Measurements from ENCODE around the gene CYTH1. TPM values are rescaled to one million over a fixed set of nuclear protein-coding genes. Genes with fewer than 3 reads are reported as not detected.

CYTH1 gene
- polyA plus RNA-seq, 1 of the 3 experiments (the other 2 are of a cell fraction), result 23.8 TPM

GRCh38 chr17:78708510-78708973 lies 73.5 kb downstream of the CYTH1 start:
- Histone ChIP-seq H3K4me1 (ENCODE audit: control insufficient read depth in 1 of 2, insufficient read depth in 2 of 2, low read depth in 1 of 2, low read length in 1 of 2) (peaks cover 9 to 66% of the 10 kb centered on the region in 2 experiments), H3K27me3 (ENCODE audit: insufficient read depth) (no peaks in the 10 kb centered on the region), H2AFZ (ENCODE audit: low read depth) (no peak overlapping the region), H3K9me3 (no peaks in the 10 kb centered on the region), H4K20me1 (ENCODE audit: insufficient read depth) (no peaks in the 10 kb centered on the region), H3K4me3 (ENCODE audit: low read depth in 2 of 2, low read length in 1 of 2) (no peak overlapping the region), H3K4me2 (no peak overlapping the region), H3K9me2 (no peaks in the 10 kb centered on the region), H3K36me3 (replicated peaks in 1 of 2; ENCODE audit: control insufficient read depth in 1 of 2, insufficient read depth in 2 of 2, low read length in 1 of 2) (peaks cover 12 to 13% of the 10 kb centered on the region in 2 experiments), H3K9ac (no peak overlapping the region), H3F3A (replicated peaks; ENCODE audit: insufficient read depth) (peaks cover 11% of the 10 kb centered on the region), H3K79me2 (ENCODE audit: insufficient read depth) (peaks cover 21% of the 10 kb centered on the region), H3K27ac (ENCODE audit: low read depth in 2 of 2, low read length in 1 of 2) (peak overlapping the region in 1 of 2 experiments; percentile 83; a peak in 2 of 4 replicates)
- ChIA-PET CTCF (interaction anchor here (0.7 to 9.0 kb wide), 77 partner anchors 9 to 458 kb away, joined by 3 to 351 read pairs (median 4); partner anchors contain the start of gene USP36), POLR2A (interaction anchor here (0.7 to 1.2 kb wide), 3 partner anchors 8 to 211 kb away, joined by 3 to 6 read pairs (median 3); no protein-coding TSS in a partner anchor)
- DNase-seq, result peak; percentile 86
- WGBS (ENCODE audit: low lambda C conversion rate), result 6% methylated on average over 6 of the region's 6 CpGs
- TF ChIP-seq EZH2phosphoT487 (IDR thresholded peaks at IDR 0.05; ENCODE audit: borderline replicate concordance, low read depth) (no peak), RFX5 (IDR thresholded peaks at IDR 0.05; ENCODE audit: low read length) (no peak), POLR2AphosphoS5 (IDR thresholded peaks at IDR 0.05; ENCODE audit: low read depth, low read length) (no peak), RAD21 (IDR thresholded peaks at IDR 0.05; ENCODE audit: low read length) (peak; percentile 100), SIN3A (IDR thresholded peaks at IDR 0.05; ENCODE audit: borderline replicate concordance, low read depth, low read length) (0 out of 2 replicates have a peak, but pooled peaks have one; percentile 27), GATA2 (CRISPR knock-in tag; IDR thresholded peaks at IDR 0.05) (0 out of 2 replicates have a peak, but pooled peaks have one; percentile 25), RXRA (IDR thresholded peaks at IDR 0.05; ENCODE audit: borderline replicate concordance, low read depth) (no peak), TCF12 (IDR thresholded peaks at IDR 0.05) (no peak), MXI1 (IDR thresholded peaks at IDR 0.05; ENCODE audit: low read depth, low read length) (peak; percentile 43; the same call in 1 of the 2 replicates), RCOR1 (IDR thresholded peaks at IDR 0.05; ENCODE audit: low read length) (peak; percentile 67; the same call in 1 of the 2 replicates), GABPA (IDR thresholded peaks at IDR 0.05; ENCODE audit: low read depth) (no peak), ELF1 (IDR thresholded peaks at IDR 0.05) (no peak), SMC3 (IDR thresholded peaks at IDR 0.05; ENCODE audit: low read depth, low read length) (peak; percentile 99), CTCF (IDR thresholded peaks at IDR 0.05) (peak; percentile 99), CHD2 (IDR thresholded peaks at IDR 0.05; ENCODE audit: low read length, partially characterized antibody) (peak; percentile 50), TEAD4 (IDR thresholded peaks at IDR 0.05; ENCODE audit: borderline replicate concordance, insufficient read depth) (no peak), NRF1 (IDR thresholded peaks at IDR 0.05; ENCODE audit: low read depth, low read length) (peak; percentile 24; the same call in 1 of the 2 replicates)
- TF ChIP-seq, protein P1, sequence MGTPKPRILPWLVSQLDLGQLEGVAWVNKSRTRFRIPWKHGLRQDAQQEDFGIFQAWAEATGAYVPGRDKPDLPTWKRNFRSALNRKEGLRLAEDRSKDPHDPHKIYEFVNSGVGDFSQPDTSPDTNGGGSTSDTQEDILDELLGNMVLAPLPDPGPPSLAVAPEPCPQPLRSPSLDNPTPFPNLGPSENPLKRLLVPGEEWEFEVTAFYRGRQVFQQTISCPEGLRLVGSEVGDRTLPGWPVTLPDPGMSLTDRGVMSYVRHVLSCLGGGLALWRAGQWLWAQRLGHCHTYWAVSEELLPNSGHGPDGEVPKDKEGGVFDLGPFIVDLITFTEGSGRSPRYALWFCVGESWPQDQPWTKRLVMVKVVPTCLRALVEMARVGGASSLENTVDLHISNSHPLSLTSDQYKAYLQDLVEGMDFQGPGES (IDR thresholded peaks at IDR 0.05; ENCODE audit: low read depth, low read length), result no peak
- TF ChIP-seq, protein P2, sequence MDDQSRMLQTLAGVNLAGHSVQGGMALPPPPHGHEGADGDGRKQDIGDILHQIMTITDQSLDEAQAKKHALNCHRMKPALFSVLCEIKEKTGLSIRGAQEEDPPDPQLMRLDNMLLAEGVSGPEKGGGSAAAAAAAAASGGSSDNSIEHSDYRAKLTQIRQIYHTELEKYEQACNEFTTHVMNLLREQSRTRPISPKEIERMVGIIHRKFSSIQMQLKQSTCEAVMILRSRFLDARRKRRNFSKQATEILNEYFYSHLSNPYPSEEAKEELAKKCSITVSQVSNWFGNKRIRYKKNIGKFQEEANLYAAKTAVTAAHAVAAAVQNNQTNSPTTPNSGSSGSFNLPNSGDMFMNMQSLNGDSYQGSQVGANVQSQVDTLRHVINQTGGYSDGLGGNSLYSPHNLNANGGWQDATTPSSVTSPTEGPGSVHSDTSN (IDR thresholded peaks at IDR 0.05), result no peak
